Raji (cell line): ENCODE results near the gene NBEAL1.

Source experiments
- POLR2A ChIP-seq: IDR thresholded peaks from 2 replicates; pipeline ENCODE4 v1.6.1; 2011; ENCODE audit warnings: low read depth, low read length, control low read depth; ENCODE audit not compliant: insufficient read depth

NBEAL1 gene

DNA sequence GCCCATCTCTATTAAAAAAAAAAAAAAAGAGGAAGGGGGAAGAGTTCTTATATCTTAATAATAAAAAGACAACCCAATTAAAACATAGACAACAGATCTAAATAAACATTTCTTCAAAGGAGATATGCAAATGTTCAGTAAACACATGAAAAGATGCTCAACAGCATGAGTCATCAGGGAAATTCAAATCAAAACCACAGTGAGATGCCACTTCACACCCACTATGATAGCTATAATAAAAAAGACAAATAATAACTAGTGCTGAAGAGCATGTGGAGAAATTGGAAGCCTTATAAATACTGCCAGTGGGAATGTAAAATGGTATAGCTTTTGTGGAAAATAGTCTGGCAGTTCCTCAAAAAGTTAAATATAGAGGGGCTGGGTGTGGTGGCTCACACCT, 162.7 kb downstream of the NBEAL1 start:
- no peak for TF ChIP-seq POLR2A

DNA sequence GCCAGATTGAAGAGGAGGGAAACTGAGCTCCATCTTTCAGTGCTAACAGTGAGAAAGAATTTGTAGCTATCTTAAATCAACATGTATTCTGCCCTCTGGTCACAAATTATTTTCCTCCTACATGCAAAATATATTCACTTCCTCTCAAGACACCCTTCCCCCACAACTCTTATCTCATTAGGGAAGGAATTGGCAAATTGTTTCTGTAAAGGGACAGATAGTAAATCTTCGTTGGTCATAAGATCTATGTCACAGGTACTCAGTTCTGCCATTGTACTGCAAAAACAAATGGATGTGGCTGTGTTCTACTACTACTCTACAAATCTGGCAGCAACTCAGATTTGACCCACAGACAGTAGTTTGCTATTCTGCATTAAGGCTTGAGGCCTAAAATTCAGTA, 171.2 kb downstream of the NBEAL1 start:
- TF ChIP-seq POLR2A, result no peak

DNA sequence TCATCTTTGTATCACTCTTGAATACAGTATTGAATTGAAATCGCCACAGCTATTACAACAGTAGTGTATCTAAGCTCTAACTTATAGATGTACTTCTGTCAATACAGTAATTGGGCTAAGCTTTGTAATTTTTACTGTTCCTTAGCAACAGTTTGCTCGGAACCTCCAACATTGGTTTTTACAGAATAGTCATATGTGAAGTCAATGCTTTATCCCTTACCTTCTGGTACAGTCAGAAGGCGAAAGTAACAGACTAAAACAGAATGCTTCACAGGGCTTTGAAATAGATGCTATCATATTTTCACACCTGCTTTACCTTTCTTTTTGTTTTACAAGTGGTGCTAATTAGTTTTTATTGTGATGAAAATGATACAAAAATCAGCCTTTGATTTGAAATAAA, 177.3 kb downstream of the NBEAL1 start:
- no peak for TF ChIP-seq POLR2A

DNA sequence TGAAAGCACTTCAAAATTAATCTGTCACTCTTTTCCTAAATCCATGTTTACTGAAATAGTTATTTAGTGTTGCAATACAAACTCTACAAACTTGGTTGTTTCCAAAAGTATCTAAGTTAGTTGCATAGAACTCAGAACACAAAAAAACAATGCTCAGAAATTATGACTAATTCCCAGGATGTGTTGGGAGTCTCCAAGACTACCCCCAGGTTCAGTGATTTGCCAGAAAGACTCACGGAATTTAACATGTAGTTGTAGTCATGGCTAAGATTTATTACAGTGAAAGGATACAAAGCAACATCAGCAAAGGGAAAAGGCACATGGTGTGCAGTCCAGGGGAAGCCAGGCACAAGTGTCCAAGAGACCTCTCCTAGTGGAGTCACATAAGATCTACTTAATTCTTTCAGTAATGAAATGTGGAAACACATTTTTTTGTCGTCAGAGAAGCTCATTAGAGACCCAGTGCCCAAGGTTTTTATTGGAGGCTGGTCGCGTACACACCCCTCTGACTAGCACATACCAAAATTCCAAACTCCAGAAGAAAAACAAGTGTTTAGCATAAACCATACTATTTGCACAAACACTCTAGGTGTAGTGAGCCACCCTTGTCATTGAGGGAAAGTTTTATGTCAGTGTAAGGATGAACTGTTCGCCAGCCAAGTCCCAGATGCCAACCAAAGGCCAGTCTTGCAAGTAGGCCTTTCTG, 180.8 kb downstream of the NBEAL1 start:
- TF ChIP-seq POLR2A, result no peak

DNA sequence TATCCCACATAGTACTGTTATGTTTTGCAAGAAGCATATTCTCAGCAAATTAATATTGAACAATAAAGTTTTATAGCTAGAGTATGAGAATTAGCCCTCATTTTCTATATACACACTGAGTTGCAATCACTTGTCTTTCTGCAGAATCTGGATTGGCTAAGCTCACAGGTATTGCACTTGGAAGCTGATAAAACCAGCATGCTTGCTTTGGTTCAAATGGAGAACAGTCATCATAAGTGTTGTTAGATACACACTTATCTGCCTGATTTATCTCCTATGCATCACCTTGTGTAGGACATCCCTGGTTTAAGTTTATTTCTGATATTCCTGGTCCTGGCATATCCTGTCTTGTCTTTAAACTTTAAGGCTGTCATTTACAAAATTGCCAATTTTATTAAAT, 186.2 kb downstream of the NBEAL1 start:
- no peak for TF ChIP-seq POLR2A

DNA sequence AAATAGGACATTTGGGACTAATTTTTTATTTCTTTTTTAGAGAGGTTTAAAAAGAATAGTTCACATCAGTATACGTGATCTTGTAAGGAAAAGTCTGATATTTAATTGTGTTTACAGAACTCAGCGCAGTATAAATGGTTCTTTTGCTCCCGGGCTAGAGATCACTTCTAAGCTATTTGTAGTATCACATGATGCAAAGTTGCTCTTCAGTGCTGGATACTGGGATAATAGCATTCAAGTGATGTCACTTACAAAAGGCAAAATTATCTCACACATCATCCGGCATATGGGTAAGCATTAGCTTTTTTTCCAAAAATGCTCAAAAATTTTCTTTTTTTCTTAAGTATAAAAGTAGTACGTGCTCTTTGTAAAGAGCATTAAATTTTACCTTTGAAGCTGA, 186.8 kb downstream of the NBEAL1 start:
- TF ChIP-seq POLR2A, result no peak

DNA sequence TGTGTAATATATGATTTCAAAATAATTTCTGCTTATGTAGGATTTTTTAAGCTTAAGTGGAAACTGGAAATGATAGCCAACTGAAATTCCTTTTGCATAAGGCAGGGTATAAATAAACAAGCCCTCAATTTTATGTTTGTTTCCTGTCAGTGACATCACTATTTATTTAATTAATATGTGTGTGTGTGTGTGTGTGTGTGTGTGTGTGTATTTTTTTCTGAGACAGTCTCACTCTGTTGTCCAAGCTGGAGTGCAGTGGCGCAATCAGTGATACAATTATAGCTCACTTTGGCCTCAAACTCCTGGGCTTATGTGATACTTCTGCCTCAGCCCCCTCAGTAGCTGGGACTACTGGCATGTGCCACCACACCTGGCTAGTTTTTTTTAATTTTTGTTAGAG, 194.9 kb downstream of the NBEAL1 start:
- no peak for TF ChIP-seq POLR2A

DNA sequence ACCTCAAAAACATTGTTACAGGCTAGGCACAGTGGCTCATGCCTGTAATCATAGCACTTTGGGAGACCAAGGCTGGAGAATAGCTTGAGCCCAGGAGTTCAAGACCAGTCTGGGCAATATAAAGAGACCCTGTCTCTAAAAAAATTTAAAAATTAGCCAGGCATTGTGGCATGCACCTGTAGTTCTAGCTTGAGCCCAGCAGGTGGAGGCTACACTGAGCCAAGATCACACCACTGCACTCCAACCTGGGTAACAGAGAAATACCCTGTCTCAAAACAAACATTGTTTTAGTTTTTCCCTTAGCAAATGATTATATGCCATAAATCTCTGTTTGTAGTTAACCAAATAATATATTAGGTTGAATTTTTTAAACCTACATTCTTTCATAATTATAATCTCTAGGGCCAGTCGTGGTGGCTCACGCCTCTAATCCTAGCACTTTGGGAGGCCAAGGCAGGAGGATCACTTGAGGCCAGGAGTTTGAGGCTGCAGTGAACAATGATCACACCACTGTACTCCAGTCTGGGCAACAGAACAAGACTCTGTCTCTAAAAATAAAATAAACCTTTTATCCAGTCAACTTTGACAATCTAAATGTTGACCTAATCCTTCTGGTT, 210.9 kb downstream of the NBEAL1 start:
- TF ChIP-seq POLR2A, result no peak

DNA sequence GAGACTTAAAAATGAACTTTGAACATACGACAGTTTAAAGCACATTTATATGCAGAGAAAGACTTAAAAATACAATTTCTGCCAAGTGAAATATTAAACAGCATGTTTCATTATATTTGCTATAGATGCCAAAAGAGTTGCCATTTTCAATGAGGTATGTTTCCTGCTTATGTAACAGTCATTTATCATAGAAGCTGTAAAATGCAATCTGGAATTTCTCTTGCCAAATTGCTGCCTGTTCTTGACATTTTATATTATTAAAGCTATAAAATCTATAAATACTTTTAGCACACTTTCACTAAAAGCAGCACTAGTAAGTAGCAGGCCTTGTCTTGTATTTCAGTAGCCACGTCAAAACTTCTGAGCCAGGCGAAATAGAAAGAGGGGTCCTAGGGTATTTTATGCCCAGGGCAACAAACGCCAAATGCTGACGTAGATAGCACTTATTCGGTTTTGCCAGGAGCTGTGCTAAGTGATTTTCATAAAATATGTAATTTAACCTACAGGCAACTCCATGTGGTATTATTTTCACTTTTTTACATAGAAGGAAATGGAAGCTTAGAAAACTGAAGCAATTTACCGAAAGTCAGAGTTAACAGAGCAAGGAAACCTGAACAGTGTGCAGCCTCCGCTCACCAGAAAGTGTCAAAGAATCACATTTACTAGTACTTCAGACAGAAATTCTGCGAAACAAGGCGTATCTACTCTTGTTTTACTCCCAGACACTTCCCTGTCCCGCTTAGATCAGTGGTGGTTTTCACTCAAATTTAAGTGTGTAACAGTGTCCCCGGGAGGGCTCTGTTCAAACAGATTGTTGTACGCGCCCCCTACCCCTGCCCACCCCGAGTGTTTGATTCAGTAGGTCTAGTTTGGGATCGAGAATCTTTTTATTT, 222.9 kb downstream of the NBEAL1 start:
- TF ChIP-seq POLR2A, result no peak

DNA sequence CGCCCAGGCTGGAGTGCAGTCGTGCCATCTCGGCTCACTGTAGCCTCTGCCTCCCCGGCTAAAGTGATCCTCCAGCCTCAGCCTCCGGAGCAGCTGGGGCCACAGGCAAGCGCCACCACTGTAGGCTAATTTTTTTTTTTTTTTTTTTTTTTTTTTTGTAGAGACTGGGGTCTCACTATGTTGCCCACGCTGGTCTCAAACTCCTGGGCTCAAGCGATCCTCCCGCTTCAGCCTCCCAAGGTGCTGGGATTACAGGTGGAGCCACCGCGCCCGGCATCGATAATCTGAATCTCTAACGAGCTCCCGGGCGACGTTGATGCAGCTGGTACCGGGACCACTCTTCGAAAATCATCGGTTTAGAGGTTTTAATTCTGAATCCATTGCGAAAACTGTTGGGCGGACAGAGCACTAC, 223.6 kb downstream of the NBEAL1 start:
- TF ChIP-seq POLR2A, result no peak

DNA sequence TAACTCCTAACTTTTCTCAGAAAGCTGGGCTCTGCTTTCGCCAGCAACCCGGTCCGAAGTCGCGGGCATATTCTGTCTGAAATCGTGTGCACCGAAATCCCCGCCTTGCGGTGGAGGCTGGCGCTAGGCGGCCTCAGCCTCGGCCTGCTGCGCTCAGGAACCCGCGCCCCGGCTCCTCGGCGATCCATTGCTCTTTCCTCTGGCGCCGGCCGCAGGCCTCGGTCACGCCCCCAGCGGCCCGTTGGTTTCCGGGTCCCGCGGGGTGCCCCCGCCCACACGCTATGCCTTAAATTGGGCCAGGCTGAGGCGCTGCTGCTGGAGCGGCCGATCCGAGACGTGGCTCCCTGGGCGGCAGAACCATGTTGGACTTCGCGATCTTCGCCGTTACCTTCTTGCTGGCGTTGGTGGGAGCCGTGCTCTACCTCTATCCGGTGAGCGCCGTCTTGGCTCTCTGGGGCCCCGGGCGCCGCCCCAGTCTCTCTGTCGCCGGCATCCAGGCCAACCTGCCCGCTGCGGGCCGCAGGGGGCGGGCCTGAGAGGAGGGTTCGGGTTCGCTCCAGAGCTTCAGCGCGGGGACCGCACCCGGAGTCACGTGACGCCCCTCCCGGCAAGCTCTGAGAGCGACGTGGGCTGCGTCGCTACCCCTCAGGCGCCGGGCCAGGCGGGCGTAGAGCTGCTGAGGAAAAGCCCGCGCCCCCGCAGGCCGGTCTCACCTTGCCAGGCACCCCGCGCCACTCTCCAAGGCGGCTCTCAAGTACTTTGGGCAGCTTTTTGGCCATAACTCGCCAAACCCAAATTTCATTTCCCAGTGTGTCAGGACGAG, 224.2 kb downstream of the NBEAL1 start, which contains the start of gene CYP20A1:
TSS of gene CYP20A1 (plus strand) at position 315 of the 823 bp plus-strand sequence. CDS start at position 360, 45 bp downstream.
- peak; percentile 86 for TF ChIP-seq POLR2A

DNA sequence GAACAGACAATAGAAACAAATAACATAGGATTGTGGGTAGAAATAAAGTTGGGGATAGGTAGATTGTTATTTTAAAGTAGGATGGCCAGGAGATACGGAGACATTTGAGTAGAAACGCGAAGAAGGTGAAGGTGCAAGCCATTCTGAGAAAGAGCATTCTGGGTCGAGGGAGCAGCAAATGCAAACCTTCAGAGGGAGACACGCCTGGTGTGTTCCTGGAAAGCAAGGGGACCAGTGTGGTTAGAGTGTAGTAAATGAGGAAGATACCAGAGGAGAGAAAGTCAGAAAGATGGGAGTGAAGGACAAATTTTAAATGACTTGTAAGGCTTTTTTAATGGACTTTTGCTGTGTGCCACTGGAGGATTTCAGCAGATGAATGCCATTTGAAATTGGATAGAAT, 225.8 kb downstream of the NBEAL1 start:
- TF ChIP-seq POLR2A, result no peak

DNA sequence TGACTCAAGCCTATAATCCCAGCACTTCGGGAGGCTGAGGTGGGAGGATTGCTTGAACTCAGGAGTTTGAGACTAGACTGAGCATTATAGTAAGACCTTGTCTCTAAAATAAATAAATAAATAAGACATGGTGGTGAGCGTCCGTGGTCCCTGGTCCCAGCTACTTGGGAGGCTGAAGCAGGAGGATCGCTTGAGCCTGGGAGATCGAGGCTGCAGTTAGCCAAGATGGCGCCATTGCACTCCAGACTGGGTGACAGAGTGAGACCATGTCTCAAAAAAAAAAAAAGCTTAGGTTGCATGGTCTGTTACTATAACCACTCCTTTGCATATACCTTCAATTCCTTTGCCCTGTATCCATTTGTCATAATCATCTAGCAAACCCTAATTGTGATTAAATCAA, 227.8 kb downstream of the NBEAL1 start:
- TF ChIP-seq POLR2A, result no peak

DNA sequence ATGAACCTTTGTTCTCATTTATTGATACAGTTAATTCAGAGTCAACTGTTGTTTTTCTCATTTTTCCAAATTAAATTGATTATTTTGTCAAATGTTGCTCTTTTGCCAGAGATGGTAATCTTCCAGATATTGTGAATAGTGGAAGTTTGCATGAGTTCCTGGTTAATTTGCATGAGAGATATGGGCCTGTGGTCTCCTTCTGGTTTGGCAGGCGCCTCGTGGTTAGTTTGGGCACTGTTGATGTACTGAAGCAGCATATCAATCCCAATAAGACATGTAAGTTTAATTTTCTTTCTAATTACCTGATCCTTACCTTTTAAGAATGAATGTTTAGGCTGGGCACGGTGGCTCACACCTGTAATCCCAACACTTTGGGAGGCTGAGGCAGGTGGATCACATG, 232.0 kb downstream of the NBEAL1 start:
- no peak for TF ChIP-seq POLR2A

DNA sequence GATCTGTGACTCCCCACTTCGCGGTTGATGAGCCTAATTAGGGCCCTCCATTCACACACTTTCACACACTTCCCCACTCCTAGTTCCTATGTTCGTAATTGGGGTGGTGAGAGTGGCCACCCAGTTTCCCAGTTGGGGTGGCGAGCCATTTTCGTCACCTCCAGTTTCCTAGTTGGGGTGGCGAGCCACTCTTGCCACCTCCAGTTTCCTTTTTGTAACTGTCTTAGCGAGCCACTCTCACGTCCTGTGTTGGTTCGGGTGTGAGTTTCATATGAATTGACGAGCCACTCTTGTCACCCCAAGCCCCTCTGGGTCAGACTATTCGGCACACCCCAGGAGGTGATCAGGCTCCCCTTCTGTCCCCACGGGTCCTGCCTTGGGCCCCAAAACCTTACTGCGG, 238.1 kb downstream of the NBEAL1 start:
- no peak for TF ChIP-seq POLR2A
